ENCODE data around the gene C5orf63. TPM values are rescaled to one million over a fixed set of nuclear protein-coding genes. Genes with fewer than 3 reads are reported as not detected.

The C5orf63 gene
- total and polyA plus RNA-seq, 7 donors: 0.55 to 10.9 (median 4.1) TPM

- 20 to 71% methylated on average over 7 of the region's 7 CpGs for WGBS, 2 donors
- Histone ChIP-seq H3K27ac (no peak overlapping the region), H3K4me3 (no peak overlapping the region), H3K36me3 (no peaks in the 10 kb centered on the region), H3K4me1 (no peaks in the 10 kb centered on the region), H3K9me3 (no peaks in the 10 kb centered on the region), H3K27me3 (no peaks in the 10 kb centered on the region)
- intact Hi-C loops (cut with DNase I): no loop called here
- DNase-seq: no peak
- TF ChIP-seq POLR2A (IDR thresholded peaks at IDR 0.05) (no peak), POLR2AphosphoS5 (IDR thresholded peaks at IDR 0.05) (no peak), CTCF (IDR thresholded peaks at IDR 0.05) (no peak), EP300 (IDR thresholded peaks at IDR 0.05) (no peak)
Observed at GRCh38 chr5:127003798-127004495, 69.4 kb downstream of the C5orf63 start.

- Histone ChIP-seq H3K9me3 (no peaks in the 10 kb centered on the region), H3K4me1 (peaks cover 0 to 9% (median 4%) of the 10 kb centered on the region in 4 donors), H3K27me3 (no peaks in the 10 kb centered on the region), H3K36me3 (no peaks in the 10 kb centered on the region), H3K27ac (no peak overlapping the region), H3K4me3 (no peak overlapping the region)
- DNase-seq: no peak
- WGBS, 2 donors: 74 to 77% methylated on average over 3 of the region's 3 CpGs
- intact Hi-C loops (cut with DNase I): no loop called here
- TF ChIP-seq CTCF (IDR thresholded peaks at IDR 0.05) (no peak), POLR2AphosphoS5 (IDR thresholded peaks at IDR 0.05) (no peak), EP300 (IDR thresholded peaks at IDR 0.05) (no peak), POLR2A (IDR thresholded peaks at IDR 0.05) (no peak)
Observed at GRCh38 chr5:127002390-127002789, 70.9 kb downstream of the C5orf63 start.

- TF ChIP-seq POLR2AphosphoS5 (IDR thresholded peaks at IDR 0.05) (no peak), POLR2A (IDR thresholded peaks at IDR 0.05) (no peak), EP300 (IDR thresholded peaks at IDR 0.05) (no peak), CTCF (IDR thresholded peaks at IDR 0.05) (no peak)
- Histone ChIP-seq H3K4me1 (peaks cover 0 to 9% (median 4%) of the 10 kb centered on the region in 4 donors), H3K4me3 (no peak overlapping the region), H3K36me3 (no peaks in the 10 kb centered on the region), H3K27me3 (no peaks in the 10 kb centered on the region), H3K9me3 (no peaks in the 10 kb centered on the region), H3K27ac (no peak overlapping the region)
- intact Hi-C loops (cut with DNase I): no loop called here
- WGBS, 2 donors: 68 to 73% methylated on average over 4 of the region's 4 CpGs
- no peak for DNase-seq
Observed at GRCh38 chr5:127001621-127002296, 71.5 kb downstream of the C5orf63 start.

Other genes with a start within 250 kb of the C5orf63 start
- 10 to 100 TPM in 2 of 4 donors, 1 to 10 TPM in 2; 4.4 to 14.6 (median 9.6) TPM for gene MARCHF3, start 42.9 kb downstream of the C5orf63 start, total RNA-seq
- 10 to 100 TPM; 16.8 to 31.8 (median 24.0) TPM for gene MARCHF3, start 42.9 kb downstream of the C5orf63 start, polyA plus RNA-seq
- 1 to 10 TPM; 1.2 to 3.6 (median 2.7) TPM for gene MEGF10, start 217.3 kb upstream of the C5orf63 start, total RNA-seq
- gene MEGF10, start 217.3 kb upstream of the C5orf63 start, polyA plus RNA-seq: under 1 TPM in 2 of 3 donors, not detected in 1; under 0.01 to 0.29 TPM